Neural cell (in vitro differentiated cells): ENCODE measurements around the gene C4B.
"Not testable (repeated sequence)": the region's sequence is repeated elsewhere in the genome, so short reads cannot be mapped to it uniquely, and the experiment has no call there.

Experiments used
- CTCF ChIP-seq: fragments of 450-650 bp; IDR thresholded peaks from 2 replicates; pipeline ENCODE4 v1.5.1; 2014; ENCODE audit warnings: antibody characterized with exemption, mild to moderate bottlenecking, moderate library complexity; ENCODE audit not compliant: poor library complexity, severe bottlenecking
- EZH2 ChIP-seq: fragments of 200-600, 300-800 bp; shearing (Covaris generic), sonication (generic); IDR thresholded peaks from 2 replicates; pipeline ENCODE4 v1.6.1; 2014; ENCODE audit warnings: antibody characterized with exemption, low read length, borderline replicate concordance, mild to moderate bottlenecking; ENCODE audit not compliant: insufficient read depth, poor library complexity, severe bottlenecking
- POLR2AphosphoS5 ChIP-seq: IDR thresholded peaks from 2 replicates; pipeline ENCODE4 v1.6.1; 2012
- REST ChIP-seq: IDR thresholded peaks from 2 replicates; pipeline ENCODE4 v1.6.1; 2012; ENCODE audit warnings: borderline replicate concordance
- TAF1 ChIP-seq: IDR thresholded peaks from 2 replicates; pipeline ENCODE4 v1.6.1; 2012; ENCODE audit warnings: low read depth

- TF ChIP-seq EZH2, TAF1, POLR2AphosphoS5, CTCF, REST: not testable (repeated sequence)
These were observed 11.3 kb upstream of the C4B start for GRCh38 chr6:32003301-32003700.
